Esophagus squamous epithelium (tissue), 5 donors: Measurements from ENCODE around the gene KRT2. TPM values are rescaled to one million over a fixed set of nuclear protein-coding genes. Genes with fewer than 3 reads are reported as not detected.

ENCODE experiments used
- DNase-seq: peaks from one replicate; lab custom pipeline; 2025; lab: John Stamatoyannopoulos, UW
- H3K27ac ChIP-seq, 4 donors: fragments of 200-600 bp; sonication (generic); one replicate each; pipeline ENCODE4 v1.5.1; 2016 to 2019; ENCODE audit warnings: mild to moderate bottlenecking in 1 of 4
- H3K27me3 ChIP-seq, 4 donors: fragments of 200-600 bp; sonication (generic); 1 replicate in 3 of 4; 2 replicates in 1 of 4; pipeline versions ENCODE4 v1.5.1 to v1.6.0; 2017 to 2021; ENCODE audit warnings: antibody characterized with exemption in 1 of 4
- H3K36me3 ChIP-seq, 3 donors: fragments of 200-600 bp; sonication (generic); one replicate each; pipeline ENCODE4 v1.5.1; 2016 to 2019
- H3K4me1 ChIP-seq, 3 donors: fragments of 200-600 bp; sonication (generic); one replicate each; pipeline ENCODE4 v1.5.1; 2017 to 2019
- H3K4me3 ChIP-seq, 4 donors: fragments of 200-600 bp; sonication (generic); 1 replicate in 3 of 4; 2 replicates in 1 of 4; pipeline ENCODE4 v1.5.1; 2016 to 2019; ENCODE audit warnings: mild to moderate bottlenecking in 2 of 4, moderate library complexity in 1 of 4
- H3K9me3 ChIP-seq, 3 donors: fragments of 200-600 bp; sonication (generic); one replicate each; pipeline ENCODE4 v1.5.1; 2016 to 2019
- POLR2A ChIP-seq, 4 donors: fragments of 450-650 bp; IDR thresholded peaks; one replicate each; pipeline ENCODE4 v1.6.1; 2017; ENCODE audit warnings: antibody characterized with exemption in 4 of 4, mild to moderate bottlenecking in 4 of 4, moderate library complexity in 3 of 4
- WGBS, 2 donors: methylation state at CpG; one replicate each; pipeline ENCODE4 v1.1.5; 2018; 5-methylcytosine and 5-hydroxymethylcytosine counted together
- intact Hi-C: fragments of 100-400 bp; cut with DNase I; formaldehyde crosslinking; loops from one replicate; pipeline ENCODE4 v1.15.0; 2022
- total RNA-seq, 4 donors: library from RNA; depleted of rRNA; stranded (reverse); fragments of >200 nt; gene quantifications; one replicate each; pipeline ENCODE4 v1.1.0, GENCODE V29; 2016
- TF ChIP-seq, protein P1 (sequence below), 6 experiments: fragments of 450-650 bp in 4 of 6; fragments of 200-600 bp in 2 of 6; sonication (generic) in 2 of 6; IDR thresholded peaks; one replicate each; pipeline ENCODE4 v1.5.1; 2016 to 2019; ENCODE audit warnings: antibody characterized with exemption in 6 of 6, mild to moderate bottlenecking in 4 of 6, moderate library complexity in 4 of 6
- donor health status: DM: yes; HTN: yes; CAD: no.

The KRT2 gene
- total RNA-seq, result under 1 TPM in 2 of 4 donors, not detected in 2; 0.95 to 0.99 TPM

DNA sequence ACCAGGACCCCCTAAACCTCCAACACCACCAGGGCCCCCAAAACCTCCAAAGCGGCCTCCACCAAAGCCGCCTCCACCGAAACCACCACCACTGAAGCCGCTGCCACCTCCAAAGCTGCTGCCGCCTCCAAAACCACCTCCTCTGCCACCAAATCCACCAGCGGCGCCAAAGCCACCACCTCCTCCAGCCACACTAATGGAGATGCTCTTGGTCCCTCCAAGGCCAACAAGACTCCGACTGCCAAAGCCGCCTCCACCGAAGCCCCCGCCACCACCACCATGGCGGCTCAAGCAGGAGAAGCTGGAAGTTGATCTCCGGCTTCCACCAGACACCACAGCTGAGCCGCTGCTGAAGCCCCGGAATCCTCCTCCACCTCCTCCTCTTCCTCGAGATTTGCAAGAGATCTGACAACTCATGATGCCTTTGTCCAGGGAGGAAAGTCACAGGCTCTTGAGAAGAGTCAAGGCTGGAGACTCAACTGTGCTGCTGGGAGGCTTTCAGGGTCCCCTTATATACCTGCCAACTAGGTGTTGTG lies at the start of gene KRT2:
KRT2 (minus strand) TSS at position 486 of the 536 bp plus-strand sequence; CDS start at position 417, 69 bp downstream.
- Histone ChIP-seq H3K36me3 (no peaks in the 10 kb centered on the region), H3K27me3 (peaks cover 0 to 11% (median 0%) of the 10 kb centered on the region in 4 donors), H3K4me3 (no peak within 1 kb of the TSS), H3K4me1 (peaks cover 0 to 33% (median 4%) of the 10 kb centered on the region in 3 donors), H3K27ac (no peak within 1 kb of the TSS), H3K9me3 (no peaks in the 10 kb centered on the region)
- 92 to 93% methylated on average over 6 to 13 of the region's 16 CpGs for WGBS, 2 donors
- TF ChIP-seq, protein P1, sequence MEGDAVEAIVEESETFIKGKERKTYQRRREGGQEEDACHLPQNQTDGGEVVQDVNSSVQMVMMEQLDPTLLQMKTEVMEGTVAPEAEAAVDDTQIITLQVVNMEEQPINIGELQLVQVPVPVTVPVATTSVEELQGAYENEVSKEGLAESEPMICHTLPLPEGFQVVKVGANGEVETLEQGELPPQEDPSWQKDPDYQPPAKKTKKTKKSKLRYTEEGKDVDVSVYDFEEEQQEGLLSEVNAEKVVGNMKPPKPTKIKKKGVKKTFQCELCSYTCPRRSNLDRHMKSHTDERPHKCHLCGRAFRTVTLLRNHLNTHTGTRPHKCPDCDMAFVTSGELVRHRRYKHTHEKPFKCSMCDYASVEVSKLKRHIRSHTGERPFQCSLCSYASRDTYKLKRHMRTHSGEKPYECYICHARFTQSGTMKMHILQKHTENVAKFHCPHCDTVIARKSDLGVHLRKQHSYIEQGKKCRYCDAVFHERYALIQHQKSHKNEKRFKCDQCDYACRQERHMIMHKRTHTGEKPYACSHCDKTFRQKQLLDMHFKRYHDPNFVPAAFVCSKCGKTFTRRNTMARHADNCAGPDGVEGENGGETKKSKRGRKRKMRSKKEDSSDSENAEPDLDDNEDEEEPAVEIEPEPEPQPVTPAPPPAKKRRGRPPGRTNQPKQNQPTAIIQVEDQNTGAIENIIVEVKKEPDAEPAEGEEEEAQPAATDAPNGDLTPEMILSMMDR (IDR thresholded peaks at IDR 0.05), result no peak
- TF ChIP-seq POLR2A (IDR thresholded peaks at IDR 0.05), result no peak
- intact Hi-C loops, result no loop called here
- DNase-seq, result no peak

DNA sequence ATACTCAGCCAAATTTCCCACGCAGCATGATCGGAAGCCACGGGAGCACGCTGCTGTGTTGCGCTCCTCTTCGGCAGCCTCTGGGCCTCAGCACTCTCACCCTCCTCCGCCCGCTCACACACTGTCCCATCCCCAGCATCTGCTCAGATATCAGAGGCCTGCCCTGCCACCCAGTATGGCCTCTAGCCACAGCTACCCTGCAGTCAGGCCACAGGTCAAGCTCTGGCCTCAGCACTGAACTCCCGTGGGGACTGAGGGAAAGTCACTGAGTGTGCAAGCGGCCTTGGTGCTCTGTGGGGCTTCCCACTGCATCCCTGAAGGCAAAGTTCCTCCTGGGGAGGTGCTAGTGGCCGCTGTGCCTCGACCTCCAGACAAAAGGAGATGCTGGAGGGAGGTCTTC lies 49.3 kb upstream of the KRT2 start:
- WGBS, 2 donors, result 71 to 87% methylated on average over 8 to 11 of the region's 12 CpGs
- Histone ChIP-seq H3K27me3 (peaks cover 0 to 29% (median 0%) of the 10 kb centered on the region in 4 donors), H3K4me1 (peaks cover 0 to 17% (median 4%) of the 10 kb centered on the region in 3 donors), H3K9me3 (no peaks in the 10 kb centered on the region), H3K4me3 (no peak overlapping the region), H3K27ac (no peak overlapping the region), H3K36me3 (no peaks in the 10 kb centered on the region)
- intact Hi-C loops, result no loop called here
- no peak for DNase-seq
- TF ChIP-seq, protein P1 (IDR thresholded peaks at IDR 0.05), result no peak
- TF ChIP-seq POLR2A (IDR thresholded peaks at IDR 0.05), result no peak

DNA sequence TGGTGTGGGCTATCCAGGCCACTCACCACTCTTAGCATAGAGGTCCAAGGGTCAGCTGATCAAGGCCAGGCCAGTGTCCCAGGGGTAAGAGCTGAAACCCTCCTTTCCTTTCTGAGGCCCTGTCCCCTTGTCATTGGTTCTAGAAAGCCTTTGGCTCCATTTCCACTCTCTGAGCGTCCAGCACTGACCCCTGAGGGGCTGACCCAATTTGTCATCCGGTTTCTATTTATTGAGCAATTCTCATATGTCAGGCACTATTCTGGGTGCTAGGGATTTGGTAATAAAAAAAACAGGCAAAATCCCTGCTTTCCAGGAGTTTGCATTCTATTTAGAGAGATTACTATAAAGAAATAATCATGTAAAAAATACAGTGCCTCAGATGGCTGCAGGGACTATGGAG lies 47.9 kb upstream of the KRT2 start:
- Histone ChIP-seq H3K27me3 (peaks cover 0 to 32% (median 0%) of the 10 kb centered on the region in 4 donors), H3K4me1 (peaks cover 0 to 17% (median 4%) of the 10 kb centered on the region in 3 donors), H3K4me3 (no peak overlapping the region), H3K36me3 (no peaks in the 10 kb centered on the region), H3K9me3 (no peaks in the 10 kb centered on the region), H3K27ac (no peak overlapping the region)
- TF ChIP-seq, protein P1 (IDR thresholded peaks at IDR 0.05), result no peak
- TF ChIP-seq POLR2A (IDR thresholded peaks at IDR 0.05), result no peak
- DNase-seq, result no peak
- intact Hi-C loops, result no loop called here
- 47 to 75% methylated on average over 2 of the region's 2 CpGs for WGBS, 2 donors

DNA sequence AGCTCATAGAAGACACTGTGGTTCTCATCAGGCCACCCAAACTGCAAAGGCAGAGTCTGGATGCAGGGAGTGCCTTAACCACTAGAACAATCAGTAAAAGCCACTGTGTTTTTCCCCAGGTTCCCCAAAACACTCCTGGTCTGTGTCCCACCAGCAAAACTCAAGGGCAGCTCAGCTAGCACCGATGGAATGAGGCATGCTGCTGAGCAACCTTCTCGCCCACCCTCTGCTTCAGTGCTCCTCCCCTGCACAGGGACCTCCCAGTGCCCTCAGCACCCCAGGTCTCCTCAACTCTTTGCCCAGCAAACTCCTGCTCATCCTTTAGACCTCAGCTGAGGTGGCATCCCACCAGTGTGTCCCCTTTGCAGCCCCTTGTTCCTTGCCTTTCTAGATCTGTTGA lies 47.4 kb upstream of the KRT2 start:
- no peak overlapping the region for H3K27ac ChIP-seq
- TF ChIP-seq, protein P1 (IDR thresholded peaks at IDR 0.05), result no peak
- no peak for TF ChIP-seq POLR2A (IDR thresholded peaks at IDR 0.05)
- peaks cover 0 to 17% (median 4%) of the 10 kb centered on the region in 3 donors for H3K4me1 ChIP-seq
- H3K27me3 ChIP-seq, result peaks cover 0 to 33% (median 0%) of the 10 kb centered on the region in 4 donors
- no peaks in the 10 kb centered on the region for H3K36me3 ChIP-seq
- intact Hi-C loops, result no loop called here
- H3K4me3 ChIP-seq, result no peak overlapping the region
- H3K9me3 ChIP-seq, result no peaks in the 10 kb centered on the region
- 78 to 100% methylated on average over 2 of the region's 2 CpGs for WGBS, 2 donors
- DNase-seq, result no peak

DNA sequence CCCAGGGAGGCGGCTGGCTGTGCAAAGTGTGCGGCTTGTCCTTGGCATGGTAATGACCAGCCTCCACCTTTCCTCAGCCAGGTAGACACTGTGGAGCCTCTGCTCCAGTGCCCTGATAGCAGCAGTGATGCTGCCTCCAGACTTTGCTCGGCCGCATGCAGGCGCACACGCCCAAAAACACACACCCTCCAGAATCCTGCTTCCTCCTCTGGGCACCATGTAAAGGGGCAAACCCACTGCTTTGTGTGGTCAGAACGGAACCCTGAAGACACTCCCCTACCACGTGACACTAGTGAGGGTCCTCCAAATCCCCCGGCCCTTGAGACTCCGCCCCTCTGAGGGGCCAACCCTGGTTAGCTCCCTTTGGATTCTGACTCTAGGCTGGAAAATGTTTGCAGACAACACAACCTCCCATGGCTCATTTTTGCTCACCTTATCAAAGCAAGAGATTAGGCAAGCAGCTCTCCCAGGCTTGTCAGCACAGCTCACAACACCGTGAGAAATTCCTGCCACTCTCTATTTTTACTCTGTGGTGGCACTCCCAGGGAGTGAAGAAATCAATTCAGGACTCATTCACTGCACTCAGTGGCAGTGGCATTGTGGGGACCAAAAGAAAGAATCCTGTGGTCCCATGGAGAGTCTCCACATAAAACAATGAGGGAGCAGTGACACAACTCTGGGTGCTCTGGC lies 46.8 kb upstream of the KRT2 start:
- no peak overlapping the region for H3K4me3 ChIP-seq
- peaks cover 0 to 17% (median 4%) of the 10 kb centered on the region in 3 donors for H3K4me1 ChIP-seq
- no peaks in the 10 kb centered on the region for H3K9me3 ChIP-seq
- TF ChIP-seq, protein P1 (IDR thresholded peaks at IDR 0.05), result no peak
- TF ChIP-seq POLR2A (IDR thresholded peaks at IDR 0.05), result no peak
- peaks cover 0 to 33% (median 0%) of the 10 kb centered on the region in 4 donors for H3K27me3 ChIP-seq
- no peak for DNase-seq
- H3K27ac ChIP-seq, result peak overlapping the region in 1 of 4 donors; percentile 22
- H3K36me3 ChIP-seq, result no peaks in the 10 kb centered on the region
- whole genome bisulfite sequencing, 2 donors, result 44 to 65% methylated on average over 3 to 10 of the region's 11 CpGs
- intact Hi-C loops, result no loop called here
